Suprapubic skin (tissue), 4 donors: ENCODE results near the gene DIPK1B. TPM values are rescaled to one million over a fixed set of nuclear protein-coding genes. Genes with fewer than 3 reads are reported as not detected.

Experiments
- DNase-seq, 2 donors: peaks; one replicate each; pipeline ENCODE4 v3.0.0-alpha.2; 2019; ENCODE audit warnings: low spot score in 2 of 2
- H3K27ac ChIP-seq: fragments of 200-600 bp; sonication (generic); one replicate; pipeline ENCODE4 v1.5.1; 2019
- H3K27me3 ChIP-seq: fragments of 200-600 bp; sonication (generic); one replicate; pipeline ENCODE4 v1.5.1; 2019
- H3K36me3 ChIP-seq: fragments of 200-600 bp; sonication (generic); one replicate; pipeline ENCODE4 v1.5.1; 2019
- H3K4me1 ChIP-seq: fragments of 200-600 bp; sonication (generic); one replicate; pipeline ENCODE4 v1.5.1; 2019
- H3K4me3 ChIP-seq: fragments of 200-600 bp; sonication (generic); one replicate; pipeline ENCODE4 v1.5.1; 2019; ENCODE audit warnings: mild to moderate bottlenecking
- H3K9me3 ChIP-seq: fragments of 200-600 bp; sonication (generic); one replicate; pipeline ENCODE4 v1.5.1; 2019
- EP300 ChIP-seq: sonication (generic); formaldehyde crosslinking; IDR thresholded peaks from one replicate; pipeline ENCODE4 v1.6.1; 2017; ENCODE audit warnings: antibody characterized with exemption
- POLR2A ChIP-seq, 2 donors: fragments of 450-650 bp; IDR thresholded peaks; one replicate each; pipeline ENCODE4 v1.6.1; 2017; ENCODE audit warnings: antibody characterized with exemption in 2 of 2, mild to moderate bottlenecking in 2 of 2, moderate library complexity in 2 of 2
- POLR2AphosphoS5 ChIP-seq, 3 donors: sonication (generic); formaldehyde crosslinking; IDR thresholded peaks; one replicate each; pipeline ENCODE4 v1.6.1; 2017; ENCODE audit warnings: antibody characterized with exemption in 3 of 3
- WGBS: methylation state at CpG from one replicate; pipeline ENCODE4 v1.1.5; 2018; 5-methylcytosine and 5-hydroxymethylcytosine counted together
- total RNA-seq, 4 donors: library from RNA; depleted of rRNA; stranded (reverse); fragments of >200 nt; gene quantifications; one replicate each; pipeline ENCODE4 v1.1.0, GENCODE V29; 2016
- TF ChIP-seq, protein P1 (sequence below), 2 donors: fragments of 200-600 bp in 1 of 2; fragments of 450-650 bp in 1 of 2; sonication (generic) in 1 of 2; IDR thresholded peaks; one replicate each; pipeline ENCODE4 v1.5.1; 2016 to 2019; ENCODE audit warnings: antibody characterized with exemption in 2 of 2, mild to moderate bottlenecking in 1 of 2, moderate library complexity in 1 of 2

Gene DIPK1B
- total RNA-seq, 4 donors from 2014 or later = 3.8 to 13.1 (median 6.3) TPM

DNA sequence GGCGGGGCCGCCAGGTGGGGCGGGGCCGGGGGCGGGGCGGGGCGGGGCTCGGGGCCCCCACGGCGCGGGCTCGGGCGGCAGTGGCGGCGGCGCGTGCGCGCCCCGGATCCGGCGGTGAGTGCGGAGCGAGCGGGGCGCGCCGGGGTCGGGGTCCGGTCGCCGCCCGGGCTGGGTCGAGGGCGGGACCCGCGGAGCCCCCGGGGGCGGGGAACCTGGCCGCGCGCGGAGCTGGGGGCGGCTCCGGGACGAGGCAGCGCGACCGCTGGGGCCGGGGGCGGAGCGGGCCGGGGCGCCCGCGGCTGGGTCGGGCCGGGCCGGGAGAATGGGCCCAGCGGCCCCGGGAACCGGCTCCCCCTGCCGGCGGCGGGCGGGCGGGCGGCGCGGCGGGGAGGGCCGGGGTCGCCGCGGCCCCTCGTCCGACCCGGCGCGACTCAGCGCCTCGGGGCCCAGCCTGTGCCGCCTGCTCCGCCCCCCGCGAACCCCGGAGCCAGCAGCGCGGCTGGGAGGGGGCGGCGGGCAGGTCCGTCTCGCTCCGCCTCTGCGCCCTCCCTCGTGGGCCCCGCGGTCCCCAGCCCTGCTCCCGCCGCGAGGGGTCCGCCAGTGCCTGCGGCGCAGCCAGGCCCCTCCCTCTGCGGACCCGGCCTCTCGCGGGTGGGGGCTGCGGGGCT lies 46.5 kb upstream of the DIPK1B start:
- Histone ChIP-seq H3K27me3 (peaks cover 38% of the 10 kb centered on the region), H3K4me1 (peaks cover 15% of the 10 kb centered on the region), H3K4me3 (peak overlapping the region; percentile 54), H3K9me3 (no peaks in the 10 kb centered on the region), H3K27ac (no peak overlapping the region), H3K36me3 (no peaks in the 10 kb centered on the region)
- TF ChIP-seq POLR2A (IDR thresholded peaks at IDR 0.05) (no peak), EP300 (no peak), POLR2AphosphoS5 (IDR thresholded peaks at IDR 0.05) (no peak)
- TF ChIP-seq, protein P1, sequence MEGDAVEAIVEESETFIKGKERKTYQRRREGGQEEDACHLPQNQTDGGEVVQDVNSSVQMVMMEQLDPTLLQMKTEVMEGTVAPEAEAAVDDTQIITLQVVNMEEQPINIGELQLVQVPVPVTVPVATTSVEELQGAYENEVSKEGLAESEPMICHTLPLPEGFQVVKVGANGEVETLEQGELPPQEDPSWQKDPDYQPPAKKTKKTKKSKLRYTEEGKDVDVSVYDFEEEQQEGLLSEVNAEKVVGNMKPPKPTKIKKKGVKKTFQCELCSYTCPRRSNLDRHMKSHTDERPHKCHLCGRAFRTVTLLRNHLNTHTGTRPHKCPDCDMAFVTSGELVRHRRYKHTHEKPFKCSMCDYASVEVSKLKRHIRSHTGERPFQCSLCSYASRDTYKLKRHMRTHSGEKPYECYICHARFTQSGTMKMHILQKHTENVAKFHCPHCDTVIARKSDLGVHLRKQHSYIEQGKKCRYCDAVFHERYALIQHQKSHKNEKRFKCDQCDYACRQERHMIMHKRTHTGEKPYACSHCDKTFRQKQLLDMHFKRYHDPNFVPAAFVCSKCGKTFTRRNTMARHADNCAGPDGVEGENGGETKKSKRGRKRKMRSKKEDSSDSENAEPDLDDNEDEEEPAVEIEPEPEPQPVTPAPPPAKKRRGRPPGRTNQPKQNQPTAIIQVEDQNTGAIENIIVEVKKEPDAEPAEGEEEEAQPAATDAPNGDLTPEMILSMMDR (IDR thresholded peaks at IDR 0.05) = no peak
- no peak for DNase-seq
- WGBS = no CpG with 5 or more reads among the region's 109 CpGs

DNA sequence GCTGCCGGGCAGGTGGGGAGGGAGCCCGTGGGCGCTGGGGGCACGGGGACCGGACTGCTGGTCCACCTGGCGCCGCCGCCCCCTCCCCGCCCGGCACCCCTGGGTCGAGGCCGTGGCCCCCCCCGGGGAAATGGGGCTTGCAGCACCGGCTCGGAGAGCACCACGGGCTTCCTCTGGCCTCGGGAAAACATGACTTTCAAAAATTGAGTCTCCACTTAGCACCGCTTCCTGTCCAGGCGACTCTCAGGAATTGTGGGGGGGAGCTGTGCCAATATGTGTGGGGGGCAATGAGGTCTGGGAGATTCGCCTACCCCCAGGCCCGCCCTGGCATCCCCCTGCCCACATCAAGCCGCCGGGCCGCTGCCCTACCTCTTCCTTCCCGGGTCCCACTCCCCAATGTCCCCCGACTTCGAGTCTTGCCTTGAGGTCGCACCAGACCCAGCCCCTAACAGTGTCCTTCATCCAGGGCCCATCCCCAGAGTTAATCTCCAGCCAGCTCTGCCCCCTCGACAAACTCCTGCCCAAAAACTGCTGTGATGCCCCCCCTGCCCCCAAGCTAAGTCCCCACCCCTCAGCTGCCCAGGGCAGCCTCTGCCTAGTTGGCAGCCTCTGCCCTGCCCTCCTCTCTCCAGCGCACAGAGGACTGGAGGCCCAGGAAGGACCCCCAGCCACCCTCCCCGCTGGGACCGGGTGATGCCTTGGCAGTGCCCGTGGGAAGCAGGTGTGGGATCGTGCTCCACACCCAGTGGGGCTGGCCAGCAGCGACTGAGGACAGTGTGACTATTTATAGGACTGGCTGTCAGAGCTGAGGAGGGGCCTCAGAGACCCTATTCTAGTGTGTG lies 45.8 kb upstream of the DIPK1B start:
- TF ChIP-seq POLR2AphosphoS5 (IDR thresholded peaks at IDR 0.05) (no peak), POLR2A (IDR thresholded peaks at IDR 0.05) (no peak), EP300 (no peak)
- TF ChIP-seq, protein P1 (IDR thresholded peaks at IDR 0.05) = no peak
- H3K9me3 ChIP-seq = no peaks in the 10 kb centered on the region
- no peaks in the 10 kb centered on the region for H3K36me3 ChIP-seq
- peak overlapping the region; percentile 54 for H3K4me3 ChIP-seq
- 17% methylated on average over 1 of the region's 35 CpGs for WGBS
- peaks cover 15% of the 10 kb centered on the region for H3K4me1 ChIP-seq
- DNase-seq = no peak
- peaks cover 38% of the 10 kb centered on the region for H3K27me3 ChIP-seq
- H3K27ac ChIP-seq = no peak overlapping the region

DNA sequence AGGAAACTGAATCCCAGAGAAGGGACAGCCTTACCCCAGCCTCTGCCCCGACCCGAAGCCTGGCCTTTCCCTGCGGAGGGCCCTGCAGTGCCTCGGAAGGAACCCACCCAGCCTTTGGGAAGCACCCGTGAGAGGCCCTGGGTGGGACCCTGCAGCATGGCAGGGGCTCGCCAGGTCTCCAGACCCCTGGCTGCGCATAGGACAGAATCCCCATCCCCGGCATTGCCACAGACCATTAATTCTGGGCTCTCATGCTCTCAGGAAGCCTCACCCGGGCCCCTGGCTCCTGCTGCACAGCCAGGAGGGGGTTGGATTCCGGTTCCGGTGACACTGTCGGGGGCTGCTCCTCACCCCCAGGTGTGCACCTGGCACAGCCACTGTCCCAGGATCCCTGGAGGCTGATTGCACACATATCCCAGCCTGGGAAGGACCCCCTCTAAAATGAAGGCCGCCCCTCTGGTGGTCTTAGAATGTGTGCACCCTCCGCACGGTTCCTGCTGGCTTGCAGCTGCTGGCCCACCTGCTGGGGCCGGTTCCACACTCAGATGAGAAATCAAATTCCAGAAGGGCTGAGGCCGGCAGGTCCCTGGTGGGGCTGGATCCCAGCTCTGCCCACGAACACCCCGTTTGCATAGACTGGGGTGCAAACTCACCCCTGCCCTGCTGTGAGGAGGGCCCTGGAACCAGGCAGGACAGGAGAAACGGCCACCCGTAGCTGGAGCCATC lies 45.0 kb upstream of the DIPK1B start:
- peak overlapping the region; percentile 54 for H3K4me3 ChIP-seq

DNA sequence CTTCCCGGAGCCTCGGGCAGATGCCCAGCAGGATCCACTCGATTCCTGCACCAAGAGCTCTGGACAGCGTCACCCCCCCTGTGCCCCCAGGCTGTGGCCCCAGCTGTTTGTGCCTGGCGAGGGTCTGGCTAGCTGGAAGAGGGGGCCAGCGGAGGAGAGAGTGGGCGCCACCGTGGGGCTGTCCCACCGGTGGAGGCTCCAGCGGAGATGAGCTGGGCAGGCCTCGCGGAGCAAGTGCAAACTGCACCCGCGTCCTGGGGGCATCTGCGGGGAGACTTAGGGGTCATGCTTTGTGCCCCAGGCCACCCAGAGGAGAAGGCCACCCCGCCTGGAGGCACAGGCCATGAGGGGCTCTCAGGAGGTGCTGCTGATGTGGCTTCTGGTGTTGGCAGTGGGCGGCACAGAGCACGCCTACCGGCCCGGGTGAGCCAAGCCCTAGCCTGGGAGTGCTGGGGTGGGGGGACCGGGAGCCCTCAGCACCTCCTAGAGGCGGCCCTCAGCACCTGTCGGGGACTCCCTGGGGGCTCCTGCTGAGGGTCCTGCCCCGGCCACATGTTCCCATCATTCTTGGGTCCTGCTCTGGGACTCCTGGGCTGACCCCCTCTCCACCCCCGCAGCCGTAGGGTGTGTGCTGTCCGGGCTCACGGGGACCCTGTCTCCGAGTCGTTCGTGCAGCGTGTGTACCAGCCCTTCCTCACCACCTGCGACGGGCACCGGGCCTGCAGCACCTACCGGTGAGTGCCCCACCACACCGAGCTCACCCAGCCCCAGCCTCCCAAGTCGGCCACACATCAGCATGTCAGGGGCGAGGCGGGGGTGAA lies 44.2 kb upstream of the DIPK1B start:
- peak overlapping the region; percentile 54 for H3K4me3 ChIP-seq
- H3K27ac ChIP-seq = no peak overlapping the region
- peaks cover 38% of the 10 kb centered on the region for H3K27me3 ChIP-seq

More for the DNA sequence above, 45.0 kb upstream of the DIPK1B start:
- Histone ChIP-seq H3K4me1 (peaks cover 15% of the 10 kb centered on the region), H3K27me3 (peaks cover 38% of the 10 kb centered on the region), H3K36me3 (peaks cover under 1% of the 10 kb centered on the region), H3K9me3 (no peaks in the 10 kb centered on the region), H3K27ac (no peak overlapping the region)
- TF ChIP-seq POLR2AphosphoS5 (IDR thresholded peaks at IDR 0.05) (no peak), POLR2A (IDR thresholded peaks at IDR 0.05) (no peak), EP300 (no peak)
- TF ChIP-seq, protein P1 (IDR thresholded peaks at IDR 0.05) = no peak
- DNase-seq = no peak
- 47% methylated on average over 14 of the region's 21 CpGs for WGBS

More for the DNA sequence above, 44.2 kb upstream of the DIPK1B start:
- peaks cover 15% of the 10 kb centered on the region for H3K4me1 ChIP-seq
- H3K36me3 ChIP-seq = peaks cover 8% of the 10 kb centered on the region
- no peak for DNase-seq
- TF ChIP-seq, protein P1 (IDR thresholded peaks at IDR 0.05) = no peak
- TF ChIP-seq POLR2AphosphoS5 (IDR thresholded peaks at IDR 0.05) (no peak), EP300 (no peak), POLR2A (IDR thresholded peaks at IDR 0.05) (no peak)
- no CpG with 5 or more reads among the region's 40 CpGs for WGBS
- H3K9me3 ChIP-seq = no peaks in the 10 kb centered on the region
